Keratinocyte (primary cell): ENCODE measurements around the gene STK32B. TPM values are rescaled to one million over a fixed set of nuclear protein-coding genes. Genes with fewer than 3 reads are reported as not detected.

Experiments used
- DNase-seq: peaks from one replicate; pipeline ENCODE4 v3.0.0-alpha.2; 2011; ENCODE audit warnings: low read depth, missing footprints, low spot score
- FAIRE-seq: peaks from 2 replicates; lab custom pipeline; 2011; peaks lifted over from hg19 to GRCh38; lab: Jason Lieb, UNC
- H2AFZ ChIP-seq: 2 replicates; pipeline ENCODE4 v1.6.0; 2012; ENCODE audit warnings: low read length, control low read depth, inconsistent platforms; ENCODE audit not compliant: control insufficient read depth
- H3K27ac ChIP-seq: 2 replicates; pipeline ENCODE4 v1.5.1; 2011; ENCODE audit warnings: low read length; ENCODE audit not compliant: control insufficient read depth, insufficient read depth
- H3K27me3 ChIP-seq: 3 replicates; pipeline ENCODE4 v1.6.0; 2011; ENCODE audit warnings: low read length; ENCODE audit not compliant: control insufficient read depth, insufficient read depth; ENCODE audit errors: extremely low read depth
- H3K36me3 ChIP-seq, 2 experiments: 2 replicates in 1 of 2; 3 replicates in 1 of 2; pipeline ENCODE4 v1.5.1; 2011; ENCODE audit warnings: low read length in 2 of 2, mild to moderate bottlenecking in 1 of 2; ENCODE audit not compliant: control insufficient read depth in 2 of 2, insufficient read depth in 2 of 2; ENCODE audit errors: extremely low read depth in 1 of 2
- H3K4me1 ChIP-seq: 3 replicates; pipeline ENCODE4 v1.5.1; 2011; ENCODE audit warnings: low read length; ENCODE audit not compliant: control insufficient read depth, insufficient read depth; ENCODE audit errors: extremely low read depth
- H3K4me2 ChIP-seq: 3 replicates; pipeline ENCODE4 v1.6.0; 2011; ENCODE audit warnings: low read depth, low read length; ENCODE audit not compliant: control insufficient read depth, insufficient read depth; ENCODE audit errors: extremely low read depth
- H3K4me3 ChIP-seq, 3 experiments: fragments of 200-600 bp in 1 of 3; sonication (generic) in 1 of 3; 2 replicates in 2 of 3; 3 replicates in 1 of 3; pipeline ENCODE4 v1.5.1; 2011 to 2016; ENCODE audit warnings: low read length in 3 of 3, mild to moderate bottlenecking in 3 of 3, control low read depth in 2 of 3, inconsistent platforms in 1 of 3, low read depth in 1 of 3, mixed read lengths in 1 of 3, mixed run types in 1 of 3, moderate library complexity in 1 of 3; ENCODE audit not compliant: control insufficient read depth in 2 of 3, insufficient read depth in 2 of 3; ENCODE audit errors: extremely low read depth in 1 of 3
- H3K79me2 ChIP-seq: 2 replicates; pipeline ENCODE4 v1.6.0; 2012; ENCODE audit warnings: low read length; ENCODE audit not compliant: control insufficient read depth, insufficient read depth
- H3K9ac ChIP-seq: 3 replicates; pipeline ENCODE4 v1.6.0; 2011; ENCODE audit warnings: low read length; ENCODE audit not compliant: control insufficient read depth, insufficient read depth; ENCODE audit errors: extremely low read depth
- H3K9me1 ChIP-seq: 3 replicates; pipeline ENCODE4 v1.6.0; 2011; ENCODE audit warnings: low read length; ENCODE audit not compliant: control insufficient read depth, insufficient read depth; ENCODE audit errors: extremely low read depth
- H3K9me3 ChIP-seq: 2 replicates; pipeline ENCODE4 v1.5.1; 2012; ENCODE audit warnings: low read depth, low read length; ENCODE audit not compliant: control insufficient read depth
- H4K20me1 ChIP-seq: 3 replicates; pipeline ENCODE4 v1.6.0; 2011; ENCODE audit warnings: low read length; ENCODE audit not compliant: control insufficient read depth, insufficient read depth; ENCODE audit errors: extremely low read depth
- EZH2 ChIP-seq: IDR thresholded peaks from one replicate; pipeline ENCODE4 v1.6.1; 2012; ENCODE audit warnings: inconsistent platforms, mild to moderate bottlenecking, low read length, moderate library complexity
- dilution Hi-C: fragments of 300-500 bp; cut with MboI; formaldehyde crosslinking; loops from one replicate; pipeline ENCODE4 v1.7.0; 2020; ENCODE audit warnings: low sequenced_read_pairs; ENCODE audit not compliant: extremely low pct_ligation_motif_present
- polyA plus RNA-seq, 5 experiments: library from polyadenylated mRNA; depleted of rRNA in 3 of 5; stranded (reverse) in 3 of 5; stranded (forward) in 1 of 5; unstranded in 1 of 5; fragments of >200 nt; gene quantifications; 1 replicate in 1 of 5; 2 replicates in 3 of 5; 3 replicates in 1 of 5; pipeline versions ENCODE4 v1.2.1 to v1.2.3, GENCODE V29; 2011 to 2012; ENCODE audit warnings: missing spikeins in 2 of 5, low read depth in 1 of 5, low replicate concordance in 1 of 5
- TF ChIP-seq, protein P1 (sequence below), 3 experiments: IDR thresholded peaks in 1 of 3; conservative IDR thresholded peaks in 1 of 3; optimal IDR thresholded peaks in 1 of 3; 2 replicates in 2 of 3; 3 replicates in 1 of 3; pipeline versions ENCODE3 to v1.5.1; 2011; ENCODE audit warnings: low read length in 3 of 3, mild to moderate bottlenecking in 3 of 3, moderate library complexity in 2 of 3, control low read depth in 1 of 3, inconsistent platforms in 1 of 3; ENCODE audit not compliant: insufficient read depth in 2 of 3; ENCODE audit errors: extremely low read depth in 1 of 3

Gene STK32B
- polyA plus RNA-seq, 1 donor (not counting 4 experiments of a cell fraction or from before 2014, with no cell fraction given), result 3.4 TPM

DNA sequence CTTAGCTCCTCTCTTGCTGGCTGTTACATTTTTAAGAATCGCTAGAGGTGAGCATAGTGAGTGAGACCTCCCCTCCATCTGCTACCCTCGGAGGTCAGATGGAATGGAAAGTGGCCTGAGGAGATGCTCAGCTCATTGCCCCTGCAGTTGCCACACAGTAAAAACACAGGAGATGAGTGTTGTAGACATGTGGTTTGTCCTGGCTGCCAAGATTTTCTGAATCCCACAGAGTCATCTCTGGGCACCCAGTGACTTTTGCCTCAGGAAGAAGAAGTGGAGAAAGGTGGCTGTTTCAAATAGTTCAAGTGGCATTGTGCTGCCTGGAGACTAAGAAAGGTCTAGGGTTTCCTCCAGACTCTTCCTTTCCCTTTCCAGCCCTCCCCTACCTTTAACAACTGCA, 271.0 kb downstream of the STK32B start:
- no peak overlapping the region for H3K4me3 ChIP-seq
- H3K4me1 ChIP-seq, result no peaks in the 10 kb centered on the region
- H3K4me2 ChIP-seq, result no peak overlapping the region
- H3K9me1 ChIP-seq, result no peaks in the 10 kb centered on the region
- H3K27ac ChIP-seq, result no peak overlapping the region
- no peak for DNase-seq
- dilution Hi-C loops, result no loop called here
- no peak for FAIRE-seq
- TF ChIP-seq, protein P1, sequence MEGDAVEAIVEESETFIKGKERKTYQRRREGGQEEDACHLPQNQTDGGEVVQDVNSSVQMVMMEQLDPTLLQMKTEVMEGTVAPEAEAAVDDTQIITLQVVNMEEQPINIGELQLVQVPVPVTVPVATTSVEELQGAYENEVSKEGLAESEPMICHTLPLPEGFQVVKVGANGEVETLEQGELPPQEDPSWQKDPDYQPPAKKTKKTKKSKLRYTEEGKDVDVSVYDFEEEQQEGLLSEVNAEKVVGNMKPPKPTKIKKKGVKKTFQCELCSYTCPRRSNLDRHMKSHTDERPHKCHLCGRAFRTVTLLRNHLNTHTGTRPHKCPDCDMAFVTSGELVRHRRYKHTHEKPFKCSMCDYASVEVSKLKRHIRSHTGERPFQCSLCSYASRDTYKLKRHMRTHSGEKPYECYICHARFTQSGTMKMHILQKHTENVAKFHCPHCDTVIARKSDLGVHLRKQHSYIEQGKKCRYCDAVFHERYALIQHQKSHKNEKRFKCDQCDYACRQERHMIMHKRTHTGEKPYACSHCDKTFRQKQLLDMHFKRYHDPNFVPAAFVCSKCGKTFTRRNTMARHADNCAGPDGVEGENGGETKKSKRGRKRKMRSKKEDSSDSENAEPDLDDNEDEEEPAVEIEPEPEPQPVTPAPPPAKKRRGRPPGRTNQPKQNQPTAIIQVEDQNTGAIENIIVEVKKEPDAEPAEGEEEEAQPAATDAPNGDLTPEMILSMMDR (optimal IDR thresholded peaks at IDR 0.05 in 1 of 3, IDR thresholded peaks at IDR 0.05 in 1 of 3, conservative IDR thresholded peaks at IDR 0.05 in 1 of 3; ENCODE audit: extremely low read depth in 1 of 3, insufficient read depth in 2 of 3, low read length in 3 of 3), result no peak
- TF ChIP-seq EZH2, result no peak
- no peaks in the 10 kb centered on the region for H4K20me1 ChIP-seq
- no peak overlapping the region for H3K9ac ChIP-seq
- H3K79me2 ChIP-seq, result no peaks in the 10 kb centered on the region
- no peaks in the 10 kb centered on the region for H3K36me3 ChIP-seq
- H3K9me3 ChIP-seq, result no peaks in the 10 kb centered on the region
- no peak overlapping the region for H2AFZ ChIP-seq
- H3K27me3 ChIP-seq, result no peaks in the 10 kb centered on the region

DNA sequence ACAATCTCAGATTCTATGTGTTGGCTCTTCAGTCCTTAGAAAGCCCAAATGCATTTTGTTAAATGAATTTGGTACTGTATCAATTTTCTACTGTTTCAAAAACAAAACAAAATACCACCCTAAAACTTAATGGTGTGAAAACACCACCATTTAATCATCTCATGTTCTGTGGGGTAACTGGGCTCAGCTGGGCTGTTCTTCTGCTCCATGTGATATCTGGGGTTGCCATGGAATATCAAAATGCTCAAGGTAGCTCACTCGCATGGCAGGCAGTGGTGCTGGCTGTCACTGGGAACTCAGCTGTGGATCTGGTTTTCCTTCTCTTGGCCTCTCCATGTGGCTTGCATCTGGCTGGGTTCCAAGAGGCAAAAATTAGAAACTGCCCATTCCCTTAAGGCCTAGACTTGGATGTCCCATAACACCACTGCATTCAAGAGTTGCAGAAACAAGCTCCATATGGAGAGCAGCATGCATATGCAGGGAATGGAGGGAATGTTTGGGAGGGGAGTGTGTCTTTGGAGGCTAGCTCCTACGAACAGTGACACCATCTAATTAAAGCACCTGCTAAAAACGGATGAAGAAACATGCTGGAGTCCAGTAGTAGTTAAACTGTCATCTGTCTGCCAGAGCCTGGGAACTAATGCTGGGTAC, 279.2 kb downstream of the STK32B start:
- Histone ChIP-seq H2AFZ (no peak overlapping the region), H3K79me2 (no peaks in the 10 kb centered on the region), H3K9ac (no peak overlapping the region), H3K9me1 (no peaks in the 10 kb centered on the region), H3K4me1 (no peaks in the 10 kb centered on the region), H3K4me3 (no peak overlapping the region), H3K36me3 (no peaks in the 10 kb centered on the region), H3K9me3 (no peaks in the 10 kb centered on the region), H3K4me2 (no peak overlapping the region), H4K20me1 (no peaks in the 10 kb centered on the region), H3K27me3 (no peaks in the 10 kb centered on the region), H3K27ac (no peak overlapping the region)
- TF ChIP-seq EZH2, result no peak
- TF ChIP-seq, protein P1 (optimal IDR thresholded peaks at IDR 0.05 in 1 of 3, IDR thresholded peaks at IDR 0.05 in 1 of 3, conservative IDR thresholded peaks at IDR 0.05 in 1 of 3; ENCODE audit: extremely low read depth in 1 of 3, insufficient read depth in 2 of 3, low read length in 3 of 3), result no peak
- no peak for FAIRE-seq
- dilution Hi-C loops, result no loop called here
- DNase-seq, result no peak
